Measurements from ENCODE around the gene CHPF. TPM values are rescaled to one million over a fixed set of nuclear protein-coding genes. Genes with fewer than 3 reads are reported as not detected.

Gene CHPF
- total and polyA plus RNA-seq, 2 donors (not counting 1 experiment from before 2014, with no cell fraction given), result 35.8 to 58.8 TPM

DNA sequence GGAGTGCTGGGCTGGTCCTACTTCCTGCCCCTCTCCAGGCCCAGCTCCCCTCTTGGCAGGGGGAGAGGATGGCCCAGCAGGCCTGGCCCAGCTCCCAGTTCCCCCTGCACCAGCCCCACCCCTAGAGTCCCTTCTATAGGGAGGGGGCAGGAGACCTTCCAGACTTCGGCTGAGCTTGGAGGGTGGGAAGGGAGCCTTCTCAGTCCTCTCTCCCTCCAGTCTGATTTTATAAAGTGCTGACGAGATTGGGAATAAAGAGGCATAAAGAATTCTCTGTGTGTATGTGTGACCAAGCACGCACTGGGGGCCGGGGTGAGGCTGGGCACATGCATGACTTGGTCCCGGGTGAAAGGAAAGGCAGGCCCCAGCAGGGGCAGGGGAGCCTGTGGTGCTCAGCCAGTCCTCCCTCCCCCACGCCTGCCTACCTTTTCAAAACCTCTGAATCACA, 5.1 kb downstream of the CHPF start:
- no peak overlapping the region for H3K4me2 ChIP-seq (ENCODE audit: extremely low read depth, insufficient read depth, low read length)
- DNase-seq (ENCODE audit: low read depth in 2 of 2), result peak; percentile 34 to 42
- H3K4me3 ChIP-seq (replicated peaks in 1 of 4; ENCODE audit: control extremely low read depth in 1 of 4, insufficient read depth in 1 of 4, low read depth in 3 of 4, low read length in 4 of 4), result no peak overlapping the region
- peaks cover 17% of the 10 kb centered on the region for H3K36me3 ChIP-seq (ENCODE audit: control insufficient read depth, insufficient read depth, low read length)
- H3K4me1 ChIP-seq (ENCODE audit: control insufficient read depth, extremely low read depth, insufficient read depth, low read length), result peaks cover 5% of the 10 kb centered on the region
- peaks cover 4% of the 10 kb centered on the region for H3K79me2 ChIP-seq (ENCODE audit: control insufficient read depth, insufficient read depth, low read length)
- no peak overlapping the region for H3K9ac ChIP-seq (ENCODE audit: insufficient read depth, low read length)
- no peak for TF ChIP-seq EZH2 (IDR thresholded peaks at IDR 0.05; ENCODE audit: low read length, missing control alignments)
- TF ChIP-seq, protein P1, sequence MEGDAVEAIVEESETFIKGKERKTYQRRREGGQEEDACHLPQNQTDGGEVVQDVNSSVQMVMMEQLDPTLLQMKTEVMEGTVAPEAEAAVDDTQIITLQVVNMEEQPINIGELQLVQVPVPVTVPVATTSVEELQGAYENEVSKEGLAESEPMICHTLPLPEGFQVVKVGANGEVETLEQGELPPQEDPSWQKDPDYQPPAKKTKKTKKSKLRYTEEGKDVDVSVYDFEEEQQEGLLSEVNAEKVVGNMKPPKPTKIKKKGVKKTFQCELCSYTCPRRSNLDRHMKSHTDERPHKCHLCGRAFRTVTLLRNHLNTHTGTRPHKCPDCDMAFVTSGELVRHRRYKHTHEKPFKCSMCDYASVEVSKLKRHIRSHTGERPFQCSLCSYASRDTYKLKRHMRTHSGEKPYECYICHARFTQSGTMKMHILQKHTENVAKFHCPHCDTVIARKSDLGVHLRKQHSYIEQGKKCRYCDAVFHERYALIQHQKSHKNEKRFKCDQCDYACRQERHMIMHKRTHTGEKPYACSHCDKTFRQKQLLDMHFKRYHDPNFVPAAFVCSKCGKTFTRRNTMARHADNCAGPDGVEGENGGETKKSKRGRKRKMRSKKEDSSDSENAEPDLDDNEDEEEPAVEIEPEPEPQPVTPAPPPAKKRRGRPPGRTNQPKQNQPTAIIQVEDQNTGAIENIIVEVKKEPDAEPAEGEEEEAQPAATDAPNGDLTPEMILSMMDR (conservative IDR thresholded peaks at IDR 0.05 in 1 of 2, IDR thresholded peaks at IDR 0.05 in 1 of 2; ENCODE audit: low read depth in 1 of 2, low read length in 2 of 2), result no peak
- H3K27me3 ChIP-seq (ENCODE audit: control insufficient read depth, insufficient read depth, low read length), result peaks cover under 1% of the 10 kb centered on the region
- H4K20me1 ChIP-seq (ENCODE audit: control insufficient read depth, extremely low read depth, insufficient read depth, low read length), result no peaks in the 10 kb centered on the region
- H2AFZ ChIP-seq (ENCODE audit: low read length), result no peak overlapping the region
- no peaks in the 10 kb centered on the region for H3K9me3 ChIP-seq (ENCODE audit: control insufficient read depth, insufficient read depth, low read depth, low read length)
- no peak overlapping the region for H3K27ac ChIP-seq (ENCODE audit: insufficient read depth, low read length)

DNA sequence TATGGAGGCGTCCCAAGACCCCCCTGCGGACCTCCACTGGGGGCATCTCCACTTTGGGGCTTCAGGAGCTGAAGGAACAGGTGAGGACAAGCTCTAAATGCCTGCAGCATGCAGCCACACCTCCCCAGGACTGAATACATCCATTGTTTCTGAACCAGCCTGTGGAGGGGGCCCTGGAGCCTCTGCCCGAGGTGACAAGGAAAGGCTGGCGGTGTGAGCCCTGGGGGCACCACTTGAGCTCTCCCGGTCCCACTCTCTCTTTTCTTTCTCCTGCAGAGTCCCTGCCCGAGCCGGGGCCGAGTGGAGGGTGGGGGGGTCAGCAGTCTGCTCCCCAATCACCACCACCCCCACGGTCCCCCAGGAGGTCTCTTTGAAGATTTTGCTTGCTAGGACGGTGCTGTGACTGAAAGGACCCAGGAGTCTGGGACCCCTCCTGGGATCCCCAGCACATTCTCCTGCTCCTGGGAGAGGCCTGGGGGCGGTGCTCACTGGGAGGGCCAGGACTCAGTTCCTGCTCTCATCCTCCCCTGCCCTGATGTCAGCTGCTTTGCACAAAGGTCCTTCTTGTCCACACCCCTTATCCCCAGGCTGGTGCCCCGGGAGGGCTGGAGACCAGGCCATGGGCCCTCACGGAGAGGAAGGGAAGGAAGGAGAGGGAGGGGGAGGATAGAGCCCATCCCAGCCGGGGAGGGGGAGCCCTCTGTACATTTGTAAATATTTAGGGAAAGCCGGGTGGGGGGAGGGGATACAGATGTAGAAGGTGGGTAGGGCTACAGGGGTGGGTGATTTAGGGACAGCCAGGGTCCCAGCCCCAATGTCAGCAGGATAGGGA, 5.7 kb downstream of the CHPF start:
- H3K4me3 ChIP-seq (replicated peaks in 1 of 4; ENCODE audit: control extremely low read depth in 1 of 4, insufficient read depth in 1 of 4, low read depth in 3 of 4, low read length in 4 of 4), result no peak overlapping the region
- peak in 1 of 2 donors; percentile 25 for DNase-seq (ENCODE audit: low read depth in 2 of 2)
- H4K20me1 ChIP-seq (ENCODE audit: control insufficient read depth, extremely low read depth, insufficient read depth, low read length), result no peaks in the 10 kb centered on the region
- no peak overlapping the region for H3K27ac ChIP-seq (ENCODE audit: insufficient read depth, low read length)
- H3K4me1 ChIP-seq (ENCODE audit: control insufficient read depth, extremely low read depth, insufficient read depth, low read length), result peaks cover 5% of the 10 kb centered on the region
- no peaks in the 10 kb centered on the region for H3K9me3 ChIP-seq (ENCODE audit: control insufficient read depth, insufficient read depth, low read depth, low read length)
- peaks cover 5% of the 10 kb centered on the region for H3K27me3 ChIP-seq (ENCODE audit: control insufficient read depth, insufficient read depth, low read length)
- TF ChIP-seq, protein P1 (conservative IDR thresholded peaks at IDR 0.05 in 1 of 2, IDR thresholded peaks at IDR 0.05 in 1 of 2; ENCODE audit: low read depth in 1 of 2, low read length in 2 of 2), result no peak
- no peak for TF ChIP-seq EZH2 (IDR thresholded peaks at IDR 0.05; ENCODE audit: low read length, missing control alignments)
- no peak overlapping the region for H3K9ac ChIP-seq (ENCODE audit: insufficient read depth, low read length)
- H3K79me2 ChIP-seq (ENCODE audit: control insufficient read depth, insufficient read depth, low read length), result peaks cover 4% of the 10 kb centered on the region
- H2AFZ ChIP-seq (ENCODE audit: low read length), result no peak overlapping the region
- peaks cover 17% of the 10 kb centered on the region for H3K36me3 ChIP-seq (ENCODE audit: control insufficient read depth, insufficient read depth, low read length)
- no peak overlapping the region for H3K4me2 ChIP-seq (ENCODE audit: extremely low read depth, insufficient read depth, low read length)

DNA sequence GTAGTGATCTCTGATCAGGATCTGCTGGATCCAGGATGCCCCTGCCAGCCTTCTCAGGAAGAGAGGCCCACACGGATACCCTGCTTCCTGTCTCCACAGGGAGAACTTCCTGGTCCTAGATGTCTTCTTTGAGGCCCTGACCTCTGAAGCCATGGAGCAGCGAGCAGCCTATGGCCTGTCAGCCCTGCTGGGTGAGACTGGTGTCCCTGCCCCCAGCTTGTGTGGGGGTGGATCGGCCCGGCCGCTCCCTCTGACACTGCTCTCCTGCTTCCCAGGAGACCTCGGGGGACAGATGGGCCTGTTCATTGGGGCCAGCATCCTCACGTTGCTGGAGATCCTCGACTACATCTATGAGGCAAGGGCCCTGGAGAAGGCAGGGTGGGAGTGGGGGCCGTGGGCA, 6.6 kb downstream of the CHPF start:
- no peak for DNase-seq (ENCODE audit: low read depth in 2 of 2)
- no peak overlapping the region for H3K4me3 ChIP-seq (replicated peaks in 1 of 4; ENCODE audit: control extremely low read depth in 1 of 4, insufficient read depth in 1 of 4, low read depth in 3 of 4, low read length in 4 of 4)
- peaks cover 9% of the 10 kb centered on the region for H3K27me3 ChIP-seq (ENCODE audit: control insufficient read depth, insufficient read depth, low read length)
- peaks cover 17% of the 10 kb centered on the region for H3K36me3 ChIP-seq (ENCODE audit: control insufficient read depth, insufficient read depth, low read length)
- H3K4me2 ChIP-seq (ENCODE audit: extremely low read depth, insufficient read depth, low read length), result no peak overlapping the region
- no peaks in the 10 kb centered on the region for H3K9me3 ChIP-seq (ENCODE audit: control insufficient read depth, insufficient read depth, low read depth, low read length)
- H3K79me2 ChIP-seq (ENCODE audit: control insufficient read depth, insufficient read depth, low read length), result no peaks in the 10 kb centered on the region
- no peak overlapping the region for H2AFZ ChIP-seq (ENCODE audit: low read length)
- no peaks in the 10 kb centered on the region for H4K20me1 ChIP-seq (ENCODE audit: control insufficient read depth, extremely low read depth, insufficient read depth, low read length)
- H3K4me1 ChIP-seq (ENCODE audit: control insufficient read depth, extremely low read depth, insufficient read depth, low read length), result peaks cover 1% of the 10 kb centered on the region
- TF ChIP-seq, protein P1 (conservative IDR thresholded peaks at IDR 0.05 in 1 of 2, IDR thresholded peaks at IDR 0.05 in 1 of 2; ENCODE audit: low read depth in 1 of 2, low read length in 2 of 2), result no peak
- TF ChIP-seq EZH2 (IDR thresholded peaks at IDR 0.05; ENCODE audit: low read length, missing control alignments), result no peak
- H3K9ac ChIP-seq (ENCODE audit: insufficient read depth, low read length), result no peak overlapping the region
- no peak overlapping the region for H3K27ac ChIP-seq (ENCODE audit: insufficient read depth, low read length)
